Middle frontal gyrus (tissue), 1 donor: ENCODE measurements around the gene TRIO.

Experiments used
- DNase-seq: peaks from one replicate; pipeline ENCODE4 v3.0.0-alpha.2; 2015; ENCODE audit warnings: low spot score; ENCODE audit errors: extremely low spot score

The TRIO gene

GRCh38 chr5:14167211-14167845, 24.2 kb downstream of the TRIO start:
- no peak for DNase-seq

- DNase-seq: no peak
These were observed 25.1 kb downstream of the TRIO start for GRCh38 chr5:14168144-14168792.

GRCh38 chr5:14168793-14169262, 25.7 kb downstream of the TRIO start:
- DNase-seq: no peak

GRCh38 chr5:14171046-14171445, 27.9 kb downstream of the TRIO start:
- no peak for DNase-seq

- DNase-seq: no peak
These were observed 28.5 kb downstream of the TRIO start for GRCh38 chr5:14171621-14172020.

GRCh38 chr5:14172149-14172795, 29.1 kb downstream of the TRIO start:
- no peak for DNase-seq

- no peak for DNase-seq
These were observed 30.5 kb downstream of the TRIO start for GRCh38 chr5:14173377-14174229.

GRCh38 chr5:14174230-14174636, 31.1 kb downstream of the TRIO start:
- no peak for DNase-seq

- DNase-seq: no peak
These were observed 32.2 kb downstream of the TRIO start for GRCh38 chr5:14175381-14175780.

GRCh38 chr5:14176888-14177287, 33.7 kb downstream of the TRIO start:
- DNase-seq: no peak

GRCh38 chr5:14177634-14178033, 34.5 kb downstream of the TRIO start:
- DNase-seq: no peak

GRCh38 chr5:14178091-14178490, 34.9 kb downstream of the TRIO start:
- DNase-seq: no peak

- no peak for DNase-seq
These were observed 35.6 kb downstream of the TRIO start for GRCh38 chr5:14178671-14179211.

- DNase-seq: no peak
These were observed 36.3 kb downstream of the TRIO start for GRCh38 chr5:14179446-14179845.

- no peak for DNase-seq
These were observed 37.3 kb downstream of the TRIO start for GRCh38 chr5:14180437-14180836.

- no peak for DNase-seq
These were observed 38.3 kb downstream of the TRIO start for GRCh38 chr5:14181299-14181968.

- no peak for DNase-seq
These were observed 39.6 kb downstream of the TRIO start for GRCh38 chr5:14182761-14183160.

- no peak for DNase-seq
These were observed 40.2 kb downstream of the TRIO start for GRCh38 chr5:14183187-14183939.

- DNase-seq: no peak
These were observed 40.9 kb downstream of the TRIO start for GRCh38 chr5:14184082-14184481.

- DNase-seq: no peak
These were observed 41.6 kb downstream of the TRIO start for GRCh38 chr5:14184725-14185124.
